Cardiac muscle cell (in vitro differentiated cells and primary cell): ENCODE results near the gene NKX1-1. TPM values are rescaled to one million over a fixed set of nuclear protein-coding genes. Genes with fewer than 3 reads are reported as not detected.

Experiments
- DNase-seq, 2 donors: peaks; one replicate each; pipeline versions ENCODE4 v3.0.0 to v3.0.0-alpha.2; 2010 to 2017; ENCODE audit warnings: low read depth in 1 of 2, low spot score in 1 of 2
- H3K27ac ChIP-seq: fragments of 200-600 bp; sonication (generic); 2 replicates; pipeline ENCODE4 v1.5.1; 2016
- H3K27me3 ChIP-seq: fragments of 200-600 bp; sonication (generic); 2 replicates; pipeline ENCODE4 v1.6.0; 2016; ENCODE audit warnings: control low read depth
- H3K36me3 ChIP-seq: fragments of 200-600 bp; sonication (generic); 2 replicates; pipeline ENCODE4 v1.5.1; 2016; ENCODE audit warnings: control low read depth
- H3K4me1 ChIP-seq: fragments of 200-600 bp; sonication (generic); 2 replicates; pipeline ENCODE4 v1.8.1; 2017; ENCODE audit warnings: low read depth, mild to moderate bottlenecking, mixed run types
- H3K4me3 ChIP-seq: fragments of 200-600 bp; sonication (generic); 2 replicates; pipeline ENCODE4 v1.5.1; 2016; ENCODE audit warnings: mild to moderate bottlenecking
- H3K9me3 ChIP-seq: fragments of 200-600 bp; sonication (generic); 2 replicates; pipeline ENCODE4 v1.5.1; 2017; ENCODE audit warnings: low read depth, mild to moderate bottlenecking, control low read depth
- polyA plus RNA-seq: library from polyadenylated mRNA; unstranded; fragments of >200 nt; fragmentation: Nextera tagmentation; extraction: Ambion mirVana; gene quantifications from 2 replicates; pipeline ENCODE4 v1.2.1, GENCODE V29; 2016
- total RNA-seq: library from RNA; depleted of rRNA; stranded (reverse); fragments of >200 nt; gene quantifications from 2 replicates; pipeline ENCODE4 v1.2.3, GENCODE V29; 2016
- TF ChIP-seq, protein P1 (sequence below): IDR thresholded peaks from 2 replicates; pipeline ENCODE4 v1.5.1; 2012; ENCODE audit warnings: low read depth, mild to moderate bottlenecking, low read length

Gene NKX1-1
- total and polyA plus RNA-seq, 2 experiments from 2014 or later, result not detected

DNA sequence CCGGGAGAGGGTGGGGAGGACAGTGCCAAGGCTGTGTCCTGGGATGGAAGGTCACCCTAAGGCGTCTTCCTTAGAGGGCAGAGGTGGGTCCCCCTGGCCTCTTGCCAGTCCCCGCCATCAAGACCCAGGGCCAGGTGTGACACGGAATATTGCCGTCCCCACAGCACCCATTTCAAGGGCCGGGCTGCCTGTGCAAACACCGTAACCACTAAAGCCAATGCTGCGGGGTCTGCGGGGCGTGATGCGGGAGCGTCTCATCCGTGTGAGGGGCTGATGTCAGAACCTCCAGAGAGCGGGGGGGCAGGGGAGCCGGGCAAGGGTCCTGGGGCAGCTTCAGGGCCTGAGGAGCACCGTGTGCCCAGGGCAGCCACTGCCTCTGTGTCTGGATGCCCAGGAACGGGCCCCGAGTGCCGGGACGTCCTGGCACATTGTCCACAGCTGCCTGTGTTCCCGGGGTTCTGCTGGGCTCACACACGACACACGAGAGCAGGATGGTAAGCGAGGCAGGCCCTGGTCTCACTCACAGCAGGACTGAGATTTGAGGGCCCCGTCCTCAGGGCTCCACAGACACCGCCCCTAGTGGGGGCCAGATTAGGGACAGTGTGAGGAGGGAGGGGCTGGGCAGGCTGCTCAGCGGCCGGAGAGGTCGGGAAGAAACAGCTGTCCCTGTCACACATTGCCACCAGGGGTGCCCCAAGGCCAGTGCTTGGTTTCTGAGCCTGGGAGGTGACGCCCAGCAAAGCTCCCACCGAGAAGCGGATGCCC lies 29.2 kb downstream of the NKX1-1 start:
- no peak overlapping the region for H3K4me3 ChIP-seq
- H3K4me1 ChIP-seq, result no peaks in the 10 kb centered on the region
- no peaks in the 10 kb centered on the region for H3K9me3 ChIP-seq
- H3K36me3 ChIP-seq, result no peaks in the 10 kb centered on the region
- TF ChIP-seq, protein P1, sequence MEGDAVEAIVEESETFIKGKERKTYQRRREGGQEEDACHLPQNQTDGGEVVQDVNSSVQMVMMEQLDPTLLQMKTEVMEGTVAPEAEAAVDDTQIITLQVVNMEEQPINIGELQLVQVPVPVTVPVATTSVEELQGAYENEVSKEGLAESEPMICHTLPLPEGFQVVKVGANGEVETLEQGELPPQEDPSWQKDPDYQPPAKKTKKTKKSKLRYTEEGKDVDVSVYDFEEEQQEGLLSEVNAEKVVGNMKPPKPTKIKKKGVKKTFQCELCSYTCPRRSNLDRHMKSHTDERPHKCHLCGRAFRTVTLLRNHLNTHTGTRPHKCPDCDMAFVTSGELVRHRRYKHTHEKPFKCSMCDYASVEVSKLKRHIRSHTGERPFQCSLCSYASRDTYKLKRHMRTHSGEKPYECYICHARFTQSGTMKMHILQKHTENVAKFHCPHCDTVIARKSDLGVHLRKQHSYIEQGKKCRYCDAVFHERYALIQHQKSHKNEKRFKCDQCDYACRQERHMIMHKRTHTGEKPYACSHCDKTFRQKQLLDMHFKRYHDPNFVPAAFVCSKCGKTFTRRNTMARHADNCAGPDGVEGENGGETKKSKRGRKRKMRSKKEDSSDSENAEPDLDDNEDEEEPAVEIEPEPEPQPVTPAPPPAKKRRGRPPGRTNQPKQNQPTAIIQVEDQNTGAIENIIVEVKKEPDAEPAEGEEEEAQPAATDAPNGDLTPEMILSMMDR, result no peak
- no peak for DNase-seq
- no peak overlapping the region for H3K27ac ChIP-seq
- H3K27me3 ChIP-seq, result no peaks in the 10 kb centered on the region

DNA sequence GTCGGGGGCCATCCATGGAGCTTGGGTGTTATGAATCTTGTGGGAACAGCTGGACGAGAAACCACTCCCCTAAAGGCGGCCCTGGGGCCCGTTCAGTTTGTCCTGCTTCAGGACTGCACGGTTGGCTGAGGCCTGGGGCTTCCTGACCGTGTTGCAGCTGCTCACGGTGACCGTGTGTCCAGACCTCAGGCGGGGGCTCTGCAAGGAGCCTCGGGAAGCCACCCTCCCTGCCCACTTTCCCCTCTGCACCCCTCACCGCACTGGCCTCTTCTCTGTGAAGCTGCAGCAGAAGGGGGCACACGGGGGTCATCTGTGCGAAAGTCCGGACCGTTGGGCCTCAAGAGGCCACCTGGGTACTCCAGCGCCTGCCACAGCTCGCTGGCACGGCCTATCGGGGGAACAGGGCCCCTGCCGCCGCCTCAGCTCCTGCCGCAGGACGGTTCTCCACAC lies 29.8 kb downstream of the NKX1-1 start:
- TF ChIP-seq, protein P1, result no peak
- Histone ChIP-seq H3K27me3 (no peaks in the 10 kb centered on the region), H3K36me3 (no peaks in the 10 kb centered on the region), H3K27ac (no peak overlapping the region), H3K4me3 (no peak overlapping the region), H3K4me1 (no peaks in the 10 kb centered on the region), H3K9me3 (no peaks in the 10 kb centered on the region)
- DNase-seq, result no peak

DNA sequence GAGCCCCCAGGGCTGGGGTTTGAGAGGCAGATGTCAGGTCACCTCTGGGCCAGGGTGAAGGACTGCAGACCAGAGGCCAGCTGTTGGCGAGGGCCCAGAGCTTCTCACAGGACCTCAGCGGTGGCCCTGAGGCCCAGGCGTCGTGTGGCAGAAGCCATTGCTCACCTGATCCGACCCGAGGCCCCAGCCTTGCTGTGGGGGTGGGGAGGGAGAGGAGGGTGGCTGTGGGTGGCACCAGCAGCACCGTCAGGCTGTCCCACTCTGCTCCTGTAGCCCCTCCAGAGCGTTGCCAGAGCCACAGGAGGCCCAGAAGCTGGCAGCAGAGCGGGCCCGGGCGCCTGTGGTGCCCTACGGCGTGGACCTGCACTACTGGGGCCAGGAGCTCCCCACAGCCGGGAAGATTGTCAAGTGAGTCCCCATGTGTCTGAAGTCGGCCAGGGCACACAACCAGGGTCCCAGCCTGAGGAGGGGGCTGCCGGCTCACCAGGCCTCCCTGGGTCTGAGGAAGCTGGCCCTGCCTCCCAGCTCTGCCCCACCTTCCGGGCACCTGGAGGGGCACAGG lies 30.4 kb downstream of the NKX1-1 start:
- TF ChIP-seq, protein P1, result no peak
- no peaks in the 10 kb centered on the region for H3K4me1 ChIP-seq
- no peaks in the 10 kb centered on the region for H3K36me3 ChIP-seq
- DNase-seq, result no peak
- no peak overlapping the region for H3K27ac ChIP-seq
- no peaks in the 10 kb centered on the region for H3K9me3 ChIP-seq
- no peak overlapping the region for H3K4me3 ChIP-seq
- no peaks in the 10 kb centered on the region for H3K27me3 ChIP-seq

GRCh38 chr4:1375051-1375721 lies 31.1 kb downstream of the NKX1-1 start:
- H3K36me3 ChIP-seq, result no peaks in the 10 kb centered on the region
- TF ChIP-seq, protein P1, result no peak
- H3K9me3 ChIP-seq, result no peaks in the 10 kb centered on the region
- H3K27me3 ChIP-seq, result no peaks in the 10 kb centered on the region
- H3K4me3 ChIP-seq, result no peak overlapping the region
- H3K27ac ChIP-seq, result no peak overlapping the region
- no peaks in the 10 kb centered on the region for H3K4me1 ChIP-seq
- no peak for DNase-seq

GRCh38 chr4:1374706-1375045 lies 31.6 kb downstream of the NKX1-1 start:
- no peaks in the 10 kb centered on the region for H3K9me3 ChIP-seq
- no peaks in the 10 kb centered on the region for H3K4me1 ChIP-seq
- DNase-seq, result no peak
- no peak overlapping the region for H3K27ac ChIP-seq
- H3K36me3 ChIP-seq, result no peaks in the 10 kb centered on the region
- no peak overlapping the region for H3K4me3 ChIP-seq
- TF ChIP-seq, protein P1, result no peak
- H3K27me3 ChIP-seq, result no peaks in the 10 kb centered on the region
